ENCODE results near the gene ATP1B1. TPM values are rescaled to one million over a fixed set of nuclear protein-coding genes. Genes with fewer than 3 reads are reported as not detected.

ATP1B1 gene
- total RNA-seq, 1 experiment from 2014 or later = 48.6 TPM

DNA sequence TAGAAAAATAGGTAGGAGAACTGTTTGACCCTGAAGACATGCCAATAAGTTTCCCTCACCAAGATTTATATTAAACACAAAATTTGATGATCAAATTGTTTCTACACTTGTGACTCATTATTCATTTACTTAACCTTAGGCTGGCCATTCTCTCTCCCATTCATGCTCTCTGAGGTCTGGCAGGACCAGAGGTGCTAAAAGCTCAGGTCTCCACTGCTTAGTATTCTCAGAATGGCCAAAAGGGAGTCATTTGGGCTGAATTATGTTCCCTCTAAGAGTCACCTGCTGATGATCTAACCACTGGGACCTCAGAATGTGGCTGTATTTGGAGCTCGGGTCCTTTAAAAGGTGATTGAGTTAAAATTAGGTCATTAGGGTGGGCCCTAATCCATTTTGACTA is 47.1 kb upstream of the ATP1B1 start:
- Histone ChIP-seq H3K9me3 (ENCODE audit: control insufficient read depth in 1 of 2, insufficient read depth in 1 of 2, low read depth in 1 of 2, low read length in 2 of 2) (no peaks in the 10 kb centered on the region), H3K4me2 (ENCODE audit: low read length) (no peak overlapping the region), H2AFZ (ENCODE audit: low read depth, low read length, poor library complexity, severe bottlenecking) (no peak overlapping the region), H3K36me3 (ENCODE audit: control insufficient read depth in 1 of 2, insufficient read depth in 2 of 2, low read length in 2 of 2) (no peaks in the 10 kb centered on the region), H3K79me2 (ENCODE audit: insufficient read depth, low read length) (no peaks in the 10 kb centered on the region), H3K9ac (ENCODE audit: low read length) (no peak overlapping the region), H3K4me1 (ENCODE audit: control insufficient read depth in 1 of 2, insufficient read depth in 2 of 2, low read length in 2 of 2) (peaks cover 0 to 13% of the 10 kb centered on the region in 2 experiments; a peak in 1 of 4 replicates), H3K9me2 (ENCODE audit: insufficient read depth) (no peaks in the 10 kb centered on the region), H3K4me3 (replicated peaks in 1 of 2; ENCODE audit: low read depth in 1 of 2, low read length in 2 of 2) (no peak overlapping the region), H3K27ac (ENCODE audit: low read depth, low read length) (no peak overlapping the region), H4K20me1 (ENCODE audit: insufficient read depth) (no peaks in the 10 kb centered on the region), H3K27me3 (ENCODE audit: insufficient read depth, low read length) (no peaks in the 10 kb centered on the region)
- intact Hi-C loops (cut with micrococcal nuclease) = no loop called here
- ATAC-seq (no peak), DNase-seq (ENCODE audit: low read depth, low spot score) (no peak)
- CTCF ChIA-PET = no interaction called here
- no TSS peak for BruUV-seq (replicated peaks)
- TF ChIP-seq FOSL1 (IDR thresholded peaks at IDR 0.05; ENCODE audit: low read depth) = no peak
- POLR2A ChIA-PET = no interaction called here
- RAD21 ChIA-PET (ENCODE audit: low non-redundant PET in 1 of 2, low total read pairs in 2 of 2, uncharacterized antibody in 2 of 2, unreplicated experiment in 2 of 2) = no interaction called here

DNA sequence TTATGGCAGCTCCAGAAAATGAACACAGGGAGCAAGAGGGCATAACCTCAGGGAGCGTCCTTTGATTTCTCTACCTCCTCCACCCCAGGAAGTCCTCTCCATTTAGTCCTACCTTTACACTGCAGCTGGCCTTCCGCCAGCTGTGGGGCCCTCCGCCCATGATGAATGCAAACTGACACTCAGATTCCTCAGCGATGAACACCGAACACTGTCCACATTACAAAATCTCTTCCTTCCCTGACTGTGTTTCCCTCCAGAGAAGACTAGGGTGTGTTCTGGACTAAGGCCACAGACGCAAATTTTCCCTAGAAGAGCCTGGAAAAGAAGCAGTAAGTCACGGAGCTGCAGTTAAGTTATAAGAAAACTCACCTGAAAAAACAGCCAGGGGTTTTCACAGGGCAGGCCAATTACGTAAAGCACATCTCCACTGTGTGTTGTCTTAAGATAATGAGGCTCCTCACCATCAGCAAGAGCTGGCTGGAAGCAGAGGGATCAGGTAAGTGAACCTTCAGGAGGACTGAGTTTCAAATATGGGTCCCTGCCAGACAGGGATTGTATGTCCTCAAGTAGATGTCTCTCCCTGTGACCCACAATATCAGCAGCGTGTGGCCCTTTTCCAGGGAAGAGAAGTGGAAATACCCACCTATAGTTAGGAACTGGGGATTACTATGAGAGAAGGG is 46.3 kb upstream of the ATP1B1 start:
- peaks cover 0 to 13% of the 10 kb centered on the region in 2 experiments; a peak in 1 of 4 replicates for H3K4me1 ChIP-seq (ENCODE audit: control insufficient read depth in 1 of 2, insufficient read depth in 2 of 2, low read length in 2 of 2)
- intact Hi-C loops (cut with micrococcal nuclease) = no loop called here
- no peaks in the 10 kb centered on the region for H3K36me3 ChIP-seq (ENCODE audit: control insufficient read depth in 1 of 2, insufficient read depth in 2 of 2, low read length in 2 of 2)
- BruUV-seq (replicated peaks) = no TSS peak
- H3K79me2 ChIP-seq (ENCODE audit: insufficient read depth, low read length) = no peaks in the 10 kb centered on the region
- TF ChIP-seq POLR2A (IDR thresholded peaks at IDR 0.05; ENCODE audit: borderline replicate concordance, extremely low read depth, insufficient read depth, insufficient read length) = no peak
- no peak for TF ChIP-seq SIN3A (IDR thresholded peaks at IDR 0.05; ENCODE audit: low read depth)
- TF ChIP-seq, protein P1, sequence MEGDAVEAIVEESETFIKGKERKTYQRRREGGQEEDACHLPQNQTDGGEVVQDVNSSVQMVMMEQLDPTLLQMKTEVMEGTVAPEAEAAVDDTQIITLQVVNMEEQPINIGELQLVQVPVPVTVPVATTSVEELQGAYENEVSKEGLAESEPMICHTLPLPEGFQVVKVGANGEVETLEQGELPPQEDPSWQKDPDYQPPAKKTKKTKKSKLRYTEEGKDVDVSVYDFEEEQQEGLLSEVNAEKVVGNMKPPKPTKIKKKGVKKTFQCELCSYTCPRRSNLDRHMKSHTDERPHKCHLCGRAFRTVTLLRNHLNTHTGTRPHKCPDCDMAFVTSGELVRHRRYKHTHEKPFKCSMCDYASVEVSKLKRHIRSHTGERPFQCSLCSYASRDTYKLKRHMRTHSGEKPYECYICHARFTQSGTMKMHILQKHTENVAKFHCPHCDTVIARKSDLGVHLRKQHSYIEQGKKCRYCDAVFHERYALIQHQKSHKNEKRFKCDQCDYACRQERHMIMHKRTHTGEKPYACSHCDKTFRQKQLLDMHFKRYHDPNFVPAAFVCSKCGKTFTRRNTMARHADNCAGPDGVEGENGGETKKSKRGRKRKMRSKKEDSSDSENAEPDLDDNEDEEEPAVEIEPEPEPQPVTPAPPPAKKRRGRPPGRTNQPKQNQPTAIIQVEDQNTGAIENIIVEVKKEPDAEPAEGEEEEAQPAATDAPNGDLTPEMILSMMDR (IDR thresholded peaks at IDR 0.05 in 2 of 3, conservative IDR thresholded peaks at IDR 0.05 in 1 of 3; ENCODE audit: borderline replicate concordance in 1 of 3, insufficient read depth in 1 of 3, low read depth in 2 of 3, low read length in 2 of 3) = no peak
- TF ChIP-seq POLR2AphosphoS5 (IDR thresholded peaks at IDR 0.05; ENCODE audit: low read depth, low read length) = no peak
- no peak for TF ChIP-seq JUND (IDR thresholded peaks at IDR 0.05)
- no peak for TF ChIP-seq EGR1 (IDR thresholded peaks at IDR 0.05; ENCODE audit: low read depth)
- TF ChIP-seq FOSL1 (IDR thresholded peaks at IDR 0.05; ENCODE audit: low read depth) = no peak
- H3K9me2 ChIP-seq (ENCODE audit: insufficient read depth) = no peaks in the 10 kb centered on the region
- 0 out of 2 replicates have a peak overlapping the region, but pooled peaks have one; percentile 10 for H3K4me2 ChIP-seq (ENCODE audit: low read length)
- no peak overlapping the region for H3K4me3 ChIP-seq (replicated peaks in 1 of 2; ENCODE audit: low read depth in 1 of 2, low read length in 2 of 2)
- RAD21 ChIA-PET (ENCODE audit: low non-redundant PET in 1 of 2, low total read pairs in 2 of 2, uncharacterized antibody in 2 of 2, unreplicated experiment in 2 of 2) = no interaction called here
- no peak for DNase-seq (ENCODE audit: low read depth, low spot score)
- H3K27ac ChIP-seq (ENCODE audit: low read depth, low read length) = no peak overlapping the region
- ATAC-seq = no peak
- H3K9me3 ChIP-seq (ENCODE audit: control insufficient read depth in 1 of 2, insufficient read depth in 1 of 2, low read depth in 1 of 2, low read length in 2 of 2) = no peaks in the 10 kb centered on the region
- no peak overlapping the region for H3K9ac ChIP-seq (ENCODE audit: low read length)
- peak overlapping the region; percentile 42 for H2AFZ ChIP-seq (ENCODE audit: low read depth, low read length, poor library complexity, severe bottlenecking)
- no peaks in the 10 kb centered on the region for H4K20me1 ChIP-seq (ENCODE audit: insufficient read depth)
- CTCF ChIA-PET = no interaction called here
- POLR2A ChIA-PET = no interaction called here
- H3K27me3 ChIP-seq (ENCODE audit: insufficient read depth, low read length) = no peaks in the 10 kb centered on the region
